Ascending aorta (tissue), 2 donors: ENCODE measurements around the gene IFITM5. TPM values are rescaled to one million over a fixed set of nuclear protein-coding genes. Genes with fewer than 3 reads are reported as not detected.

ENCODE experiments used
- DNase-seq, 2 donors: peaks; one replicate each; pipeline ENCODE4 v3.0.0-alpha.2; 2019; ENCODE audit warnings: low spot score in 2 of 2
- H3K27ac ChIP-seq, 2 donors: fragments of 200-600 bp; sonication (generic); one replicate each; pipeline ENCODE4 v1.5.1; 2016 to 2017; ENCODE audit warnings: mild to moderate bottlenecking in 1 of 2
- H3K27me3 ChIP-seq: fragments of 200-600 bp; sonication (generic); one replicate; pipeline ENCODE4 v1.5.1; 2017
- H3K36me3 ChIP-seq, 2 donors: fragments of 200-600 bp; sonication (generic); one replicate each; pipeline ENCODE4 v1.5.1; 2016
- H3K4me1 ChIP-seq, 2 donors: fragments of 200-600 bp; sonication (generic); one replicate each; pipeline ENCODE4 v1.5.1; 2016 to 2017; ENCODE audit warnings: mild to moderate bottlenecking in 1 of 2
- H3K4me3 ChIP-seq, 2 donors: fragments of 200-600 bp; sonication (generic); one replicate each; pipeline ENCODE4 v1.5.1; 2016 to 2017; ENCODE audit warnings: mild to moderate bottlenecking in 1 of 2
- H3K9me3 ChIP-seq, 2 donors: fragments of 200-600 bp; sonication (generic); one replicate each; pipeline ENCODE4 v1.5.1; 2016
- intact Hi-C: fragments of 100-400 bp; cut with DNase I; formaldehyde crosslinking; loops from one replicate; pipeline ENCODE4 v1.15.1; 2023
- total RNA-seq: library from RNA; depleted of rRNA; stranded (reverse); fragments of >200 nt; gene quantifications from one replicate; pipeline ENCODE4 v1.1.0, GENCODE V29; 2016
- TF ChIP-seq, protein P1 (sequence below), 3 experiments: fragments of 200-600 bp in 2 of 3; fragments of 450-650 bp in 1 of 3; sonication (generic) in 2 of 3; IDR thresholded peaks; one replicate each; pipeline ENCODE4 v1.5.1; 2016 to 2019; ENCODE audit warnings: antibody characterized with exemption in 3 of 3, mild to moderate bottlenecking in 1 of 3, moderate library complexity in 1 of 3

Gene IFITM5
- total RNA-seq, 1 donor from 2014 or later, result not detected

DNA sequence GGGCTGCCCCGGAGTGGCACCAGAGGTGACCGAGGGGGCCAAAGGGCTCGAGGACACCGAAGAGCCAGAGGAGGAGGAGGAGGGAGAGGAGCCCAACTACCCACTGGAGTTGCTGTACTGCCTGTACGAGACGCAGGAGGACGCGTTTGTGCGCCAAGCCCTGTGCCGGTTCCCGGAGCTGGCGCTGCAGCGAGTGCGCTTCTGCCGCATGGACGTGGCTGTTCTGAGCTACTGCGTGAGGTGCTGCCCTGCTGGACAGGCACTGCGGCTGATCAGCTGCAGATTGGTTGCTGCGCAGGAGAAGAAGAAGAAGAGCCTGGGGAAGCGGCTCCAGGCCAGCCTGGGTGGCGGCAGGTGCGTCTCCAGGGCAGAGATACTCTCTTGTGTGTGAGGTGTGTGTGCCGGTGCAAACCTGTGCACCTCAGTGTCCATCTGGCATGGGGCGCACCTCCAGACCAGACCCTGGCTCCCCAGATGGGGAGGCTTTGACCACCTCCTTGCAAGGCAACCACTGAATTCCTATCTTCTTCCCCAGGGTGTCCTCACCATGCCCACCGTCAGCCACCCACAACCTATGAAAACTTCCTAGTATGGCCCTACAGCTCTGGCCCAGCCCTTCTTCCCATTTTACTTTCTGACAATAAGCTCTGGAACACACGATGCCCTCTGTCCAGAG lies 17.7 kb downstream of the IFITM5 start:
- Histone ChIP-seq H3K27me3 (peaks cover 23% of the 10 kb centered on the region), H3K27ac (no peak overlapping the region), H3K9me3 (no peaks in the 10 kb centered on the region), H3K4me3 (no peak overlapping the region), H3K4me1 (no peaks in the 10 kb centered on the region), H3K36me3 (no peaks in the 10 kb centered on the region)
- DNase-seq, result no peak
- intact Hi-C loops, result no loop called here
- TF ChIP-seq, protein P1, sequence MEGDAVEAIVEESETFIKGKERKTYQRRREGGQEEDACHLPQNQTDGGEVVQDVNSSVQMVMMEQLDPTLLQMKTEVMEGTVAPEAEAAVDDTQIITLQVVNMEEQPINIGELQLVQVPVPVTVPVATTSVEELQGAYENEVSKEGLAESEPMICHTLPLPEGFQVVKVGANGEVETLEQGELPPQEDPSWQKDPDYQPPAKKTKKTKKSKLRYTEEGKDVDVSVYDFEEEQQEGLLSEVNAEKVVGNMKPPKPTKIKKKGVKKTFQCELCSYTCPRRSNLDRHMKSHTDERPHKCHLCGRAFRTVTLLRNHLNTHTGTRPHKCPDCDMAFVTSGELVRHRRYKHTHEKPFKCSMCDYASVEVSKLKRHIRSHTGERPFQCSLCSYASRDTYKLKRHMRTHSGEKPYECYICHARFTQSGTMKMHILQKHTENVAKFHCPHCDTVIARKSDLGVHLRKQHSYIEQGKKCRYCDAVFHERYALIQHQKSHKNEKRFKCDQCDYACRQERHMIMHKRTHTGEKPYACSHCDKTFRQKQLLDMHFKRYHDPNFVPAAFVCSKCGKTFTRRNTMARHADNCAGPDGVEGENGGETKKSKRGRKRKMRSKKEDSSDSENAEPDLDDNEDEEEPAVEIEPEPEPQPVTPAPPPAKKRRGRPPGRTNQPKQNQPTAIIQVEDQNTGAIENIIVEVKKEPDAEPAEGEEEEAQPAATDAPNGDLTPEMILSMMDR (IDR thresholded peaks at IDR 0.05), result no peak

DNA sequence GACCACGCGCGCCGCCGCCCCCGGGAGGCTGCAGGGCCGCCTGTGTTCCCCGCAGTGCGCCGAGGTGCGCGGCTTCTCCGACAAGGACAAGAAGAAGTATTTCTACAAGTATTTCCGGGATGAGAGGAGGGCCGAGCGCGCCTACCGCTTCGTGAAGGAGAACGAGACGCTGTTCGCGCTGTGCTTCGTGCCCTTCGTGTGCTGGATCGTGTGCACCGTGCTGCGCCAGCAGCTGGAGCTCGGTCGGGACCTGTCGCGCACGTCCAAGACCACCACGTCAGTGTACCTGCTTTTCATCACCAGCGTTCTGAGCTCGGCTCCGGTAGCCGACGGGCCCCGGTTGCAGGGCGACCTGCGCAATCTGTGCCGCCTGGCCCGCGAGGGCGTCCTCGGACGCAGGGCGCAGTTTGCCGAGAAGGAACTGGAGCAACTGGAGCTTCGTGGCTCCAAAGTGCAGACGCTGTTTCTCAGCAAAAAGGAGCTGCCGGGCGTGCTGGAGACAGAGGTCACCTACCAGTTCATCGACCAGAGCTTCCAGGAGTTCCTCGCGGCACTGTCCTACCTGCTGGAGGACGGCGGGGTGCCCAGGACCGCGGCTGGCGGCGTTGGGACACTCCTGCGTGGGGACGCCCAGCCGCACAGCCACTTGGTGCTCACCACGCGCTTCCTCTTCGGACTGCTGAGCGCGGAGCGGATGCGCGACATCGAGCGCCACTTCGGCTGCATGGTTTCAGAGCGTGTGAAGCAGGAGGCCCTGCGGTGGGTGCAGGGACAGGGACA lies 18.4 kb downstream of the IFITM5 start:
- Histone ChIP-seq H3K36me3 (no peaks in the 10 kb centered on the region), H3K9me3 (peaks cover 0 to 1% of the 10 kb centered on the region in 2 donors), H3K27me3 (peaks cover 23% of the 10 kb centered on the region), H3K4me1 (no peaks in the 10 kb centered on the region), H3K4me3 (peak overlapping the region in 1 of 2 donors; percentile 53), H3K27ac (no peak overlapping the region)
- DNase-seq, result peak in 1 of 2 donors; percentile 63
- TF ChIP-seq, protein P1 (IDR thresholded peaks at IDR 0.05), result no peak
- intact Hi-C loops, result no loop called here

GRCh38 chr11:279966-280705 lies 19.2 kb downstream of the IFITM5 start:
- Histone ChIP-seq H3K36me3 (no peaks in the 10 kb centered on the region), H3K4me3 (peak overlapping the region; percentile 29 to 53), H3K27ac (no peak overlapping the region), H3K27me3 (peaks cover 23% of the 10 kb centered on the region), H3K4me1 (no peaks in the 10 kb centered on the region), H3K9me3 (peaks cover 0 to 4% of the 10 kb centered on the region in 2 donors)
- peak in 1 of 2 donors; percentile 63 for DNase-seq
- intact Hi-C loops, result no loop called here
- TF ChIP-seq, protein P1 (IDR thresholded peaks at IDR 0.05), result no peak

DNA sequence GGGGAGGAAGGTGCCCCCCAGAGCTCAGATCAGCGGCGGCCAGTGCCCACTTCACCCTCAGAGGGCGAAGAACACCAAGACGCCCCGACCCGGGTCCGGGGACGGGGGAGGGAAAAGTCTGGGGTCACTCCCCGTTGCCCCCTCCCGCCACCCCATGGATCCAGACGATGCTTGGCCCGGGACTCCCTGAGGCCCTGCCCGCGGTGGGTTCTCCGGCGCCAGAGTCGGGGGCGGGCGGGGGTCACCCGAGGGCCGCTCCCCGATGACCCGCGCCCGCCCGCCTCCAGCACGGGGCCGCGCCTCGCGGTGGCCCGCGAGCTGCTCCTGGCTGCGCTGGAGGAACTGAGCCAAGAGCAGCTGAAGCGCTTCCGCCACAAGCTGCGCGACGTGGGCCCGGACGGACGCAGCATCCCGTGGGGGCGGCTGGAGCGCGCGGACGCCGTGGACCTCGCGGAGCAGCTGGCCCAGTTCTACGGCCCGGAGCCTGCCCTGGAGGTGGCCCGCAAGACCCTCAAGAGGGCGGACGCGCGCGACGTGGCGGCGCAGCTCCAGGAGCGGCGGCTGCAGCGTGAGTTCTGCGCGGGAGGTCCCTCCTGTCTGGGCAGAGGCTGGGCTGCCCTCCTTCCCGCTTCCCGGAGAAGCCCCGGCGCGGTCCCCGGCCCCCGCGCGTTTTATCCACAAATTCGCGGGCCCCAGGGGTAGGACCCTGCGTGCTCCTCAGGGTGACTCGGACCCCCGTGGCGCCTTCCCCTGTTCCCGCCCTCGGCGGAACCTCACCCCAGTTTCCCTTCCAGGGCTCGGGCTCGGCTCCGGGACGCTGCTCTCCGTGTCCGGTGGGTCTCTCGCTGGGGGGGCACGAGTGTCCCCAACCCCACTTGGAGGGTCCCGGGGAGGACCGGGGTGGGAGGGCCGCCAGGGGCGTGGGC lies 20.0 kb downstream of the IFITM5 start:
- intact Hi-C loops, result no loop called here
- Histone ChIP-seq H3K9me3 (peaks cover 0 to 4% of the 10 kb centered on the region in 2 donors), H3K27me3 (peaks cover 23% of the 10 kb centered on the region), H3K4me1 (no peaks in the 10 kb centered on the region), H3K27ac (no peak overlapping the region), H3K4me3 (peak overlapping the region; percentile 29 to 53), H3K36me3 (no peaks in the 10 kb centered on the region)
- TF ChIP-seq, protein P1 (IDR thresholded peaks at IDR 0.05), result no peak
- peak in 1 of 2 donors; percentile 60 for DNase-seq
